Epithelial cell of esophagus (primary cell): Measurements from ENCODE around the gene DHPS.
"Not testable (repeated sequence)": the region's sequence is repeated elsewhere in the genome, so short reads cannot be mapped to it uniquely, and the experiment has no call there.

Experiments
- DNase-seq: peaks from one replicate; pipeline ENCODE4 v3.0.0; 2010; ENCODE audit warnings: low read depth
- H3K4me3 ChIP-seq: 2 replicates; pipeline ENCODE4 v1.5.1; 2011; ENCODE audit warnings: mild to moderate bottlenecking, low read length, control low read depth
- CTCF ChIP-seq: IDR thresholded peaks from 2 replicates; pipeline ENCODE4 v1.5.1; 2011; ENCODE audit warnings: low read depth, mild to moderate bottlenecking, low read length, control low read depth, inconsistent platforms; ENCODE audit not compliant: insufficient read depth; ENCODE audit errors: missing control alignments

Gene DHPS

GRCh38 chr19:12715102-12715501 lies 33.4 kb upstream of the DHPS start:
- TF ChIP-seq CTCF = no peak
- no peak for DNase-seq
- no peak overlapping the region for H3K4me3 ChIP-seq

- H3K4me3 ChIP-seq, DNase-seq: not testable (repeated sequence)
These were observed 31.6 kb upstream of the DHPS start for GRCh38 chr19:12713304-12713703.

- not testable (repeated sequence) for H3K4me3 ChIP-seq, DNase-seq
These were observed 30.4 kb upstream of the DHPS start for GRCh38 chr19:12712077-12712476.

- DNase-seq = no peak
- no peak overlapping the region for H3K4me3 ChIP-seq
- TF ChIP-seq CTCF = no peak
These were observed 29.5 kb upstream of the DHPS start for GRCh38 chr19:12711187-12711586.

- TF ChIP-seq CTCF = no peak
- H3K4me3 ChIP-seq = no peak overlapping the region
- DNase-seq = no peak
These were observed 27.0 kb upstream of the DHPS start for GRCh38 chr19:12708641-12709040.

- H3K4me3 ChIP-seq = no peak overlapping the region
- DNase-seq = no peak
- TF ChIP-seq CTCF = no peak
These were observed 24.6 kb upstream of the DHPS start for GRCh38 chr19:12706332-12706718.

GRCh38 chr19:12705654-12706331 lies 24.1 kb upstream of the DHPS start:
- no peak for DNase-seq
- no peak overlapping the region for H3K4me3 ChIP-seq
- no peak for TF ChIP-seq CTCF

GRCh38 chr19:12705169-12705568 lies 23.5 kb upstream of the DHPS start:
- no peak for DNase-seq
- no peak overlapping the region for H3K4me3 ChIP-seq
- no peak for TF ChIP-seq CTCF
